KMS-11 (cell line): ENCODE data around the gene WBP1L.
A peak's percentile ranks its signal among the peaks of the same experiment; 100 is the strongest.

ENCODE experiments used
- H2AFZ ChIP-seq: fragments of 200-600 bp; sonication (generic); 2 replicates; pipeline ENCODE4 v1.6.1; 2016; ENCODE audit warnings: antibody characterized with exemption, mixed run types, low read depth
- H3K27ac ChIP-seq: fragments of 200-600 bp; sonication (generic); 2 replicates; pipeline ENCODE4 v1.6.1; 2016; ENCODE audit warnings: mild to moderate bottlenecking, mixed run types
- H3K27me3 ChIP-seq: fragments of 200-600 bp; sonication (generic); 2 replicates; pipeline ENCODE4 v1.6.1; 2017; ENCODE audit warnings: mild to moderate bottlenecking, low read depth, mixed run types, moderate library complexity; ENCODE audit not compliant: insufficient read depth
- H3K36me3 ChIP-seq: fragments of 200-600 bp; sonication (generic); 2 replicates; pipeline ENCODE4 v1.6.1; 2017; ENCODE audit warnings: mild to moderate bottlenecking, mixed run types; ENCODE audit not compliant: insufficient read depth
- H3K4me1 ChIP-seq: fragments of 200-600 bp; sonication (generic); 2 replicates; pipeline ENCODE4 v1.6.1; 2016; ENCODE audit warnings: mild to moderate bottlenecking, low read depth, mixed run types; ENCODE audit not compliant: poor library complexity, severe bottlenecking
- H3K4me2 ChIP-seq: fragments of 200-600 bp; sonication (generic); 2 replicates; pipeline ENCODE4 v1.7.0; 2016; ENCODE audit warnings: mild to moderate bottlenecking, mixed run types
- H3K4me3 ChIP-seq: fragments of 200-600 bp; sonication (generic); IDR thresholded peaks from 2 replicates; pipeline ENCODE4 v1.6.1; 2017; ENCODE audit warnings: low read depth, low read length, mixed read lengths; ENCODE audit not compliant: insufficient read depth
- H3K79me2 ChIP-seq: fragments of 200-600 bp; sonication (generic); 2 replicates; pipeline ENCODE4 v1.6.1; 2016; ENCODE audit warnings: low read depth, mixed run types; ENCODE audit not compliant: insufficient read depth
- H3K9ac ChIP-seq: fragments of 200-600 bp; sonication (generic); 2 replicates; pipeline ENCODE4 v1.6.1; 2016; ENCODE audit warnings: mild to moderate bottlenecking, mixed run types
- H4K20me1 ChIP-seq: fragments of 200-600 bp; sonication (generic); 2 replicates; pipeline ENCODE4 v1.6.1; 2016; ENCODE audit warnings: mild to moderate bottlenecking, mixed run types; ENCODE audit not compliant: insufficient read depth
- CTCF ChIP-seq: fragments of 200-600 bp; sonication (generic); conservative IDR thresholded peaks from 2 replicates; pipeline ENCODE4 v1.6.1; 2017; ENCODE audit warnings: low read depth, mild to moderate bottlenecking, antibody characterized with exemption, low read length, moderate library complexity, mixed read lengths

Gene WBP1L

GRCh38 chr10:102782673-102783551 lies 39.2 kb downstream of the WBP1L start:
- H3K27ac ChIP-seq: no peak overlapping the region
- no peak overlapping the region for H3K4me3 ChIP-seq
- no peak overlapping the region for H2AFZ ChIP-seq

GRCh38 chr10:102783568-102783967 lies 39.8 kb downstream of the WBP1L start:
- H3K79me2 ChIP-seq: peaks cover 14% of the 10 kb centered on the region; the same call in 1 of the 2 replicates

More at GRCh38 chr10:102782673-102783551, 39.2 kb downstream of the WBP1L start:
- Histone ChIP-seq H3K4me1 (peaks cover 40% of the 10 kb centered on the region), H3K9ac (no peak overlapping the region), H3K79me2 (peaks cover 20% of the 10 kb centered on the region; the same call in 1 of the 2 replicates), H3K4me2 (0 out of 2 replicates have a peak overlapping the region, but pooled peaks have one; percentile 34), H3K36me3 (no peaks in the 10 kb centered on the region), H4K20me1 (no peaks in the 10 kb centered on the region), H3K27me3 (no peaks in the 10 kb centered on the region)
- no peak for TF ChIP-seq CTCF

GRCh38 chr10:102785818-102786217 lies 42.1 kb downstream of the WBP1L start:
- H3K4me2 ChIP-seq: no peak overlapping the region
- H3K27ac ChIP-seq: no peak overlapping the region
- no peak for TF ChIP-seq CTCF
- no peak overlapping the region for H3K9ac ChIP-seq
- H3K36me3 ChIP-seq: no peaks in the 10 kb centered on the region
- peaks cover 1% of the 10 kb centered on the region; the same call in 1 of the 2 replicates for H3K79me2 ChIP-seq
- no peaks in the 10 kb centered on the region for H3K27me3 ChIP-seq
- no peak overlapping the region for H3K4me3 ChIP-seq
- H2AFZ ChIP-seq: no peak overlapping the region
- peaks cover 34% of the 10 kb centered on the region for H3K4me1 ChIP-seq
- no peaks in the 10 kb centered on the region for H4K20me1 ChIP-seq

More at GRCh38 chr10:102783568-102783967, 39.8 kb downstream of the WBP1L start:
- no peaks in the 10 kb centered on the region for H4K20me1 ChIP-seq
- no peak overlapping the region for H3K4me2 ChIP-seq
- H3K36me3 ChIP-seq: no peaks in the 10 kb centered on the region
- H2AFZ ChIP-seq: no peak overlapping the region
- no peak overlapping the region for H3K27ac ChIP-seq
- H3K4me3 ChIP-seq: no peak overlapping the region
- H3K4me1 ChIP-seq: peaks cover 34% of the 10 kb centered on the region
- H3K9ac ChIP-seq: no peak overlapping the region
- H3K27me3 ChIP-seq: no peaks in the 10 kb centered on the region
- no peak for TF ChIP-seq CTCF

- Histone ChIP-seq H3K36me3 (no peaks in the 10 kb centered on the region), H3K79me2 (no peaks in the 10 kb centered on the region), H2AFZ (no peak overlapping the region), H3K4me3 (no peak overlapping the region), H3K27ac (no peak overlapping the region), H4K20me1 (no peaks in the 10 kb centered on the region), H3K4me2 (no peak overlapping the region), H3K4me1 (peaks cover 43% of the 10 kb centered on the region), H3K9ac (no peak overlapping the region), H3K27me3 (no peaks in the 10 kb centered on the region)
- no peak for TF ChIP-seq CTCF
Measured at GRCh38 chr10:102791754-102792395, 48.1 kb downstream of the WBP1L start.
